H1 (cell line): ENCODE results near the gene MAPK13. TPM values are rescaled to one million over a fixed set of nuclear protein-coding genes. Genes with fewer than 3 reads are reported as not detected.

Source experiments
- CTCF ChIA-PET: fragments of 300-600 bp; sonication (Branson Sonifier 250); formaldehyde crosslinking; loops from one replicate; lab custom pipeline; 2021; ENCODE audit not compliant: partially characterized antibody; lab: Charles Lee
- POLR2A ChIA-PET: fragments of 300-600 bp; sonication (Branson Sonifier 250); formaldehyde crosslinking; loops from one replicate; lab custom pipeline; 2021; ENCODE audit warnings: inconsistent platforms; ENCODE audit not compliant: partially characterized antibody; lab: Charles Lee
- DNase-seq, 2 experiments: peaks; one replicate each; pipeline versions ENCODE4 v3.0.0 to v3.0.0-alpha.2; 2010 to 2022; ENCODE audit warnings: low spot score in 2 of 2, low read depth in 1 of 2, mixed read lengths in 1 of 2
- FAIRE-seq: peaks from 2 replicates; lab custom pipeline; 2011; peaks lifted over from hg19 to GRCh38; lab: Jason Lieb, UNC
- H2AFZ ChIP-seq: 2 replicates; pipeline ENCODE4 v1.8.1; 2012; ENCODE audit warnings: low read length, inconsistent platforms
- H2AK5ac ChIP-seq: 2 replicates; pipeline ENCODE4 v1.6.1; 2013; ENCODE audit warnings: low read depth, low read length
- H2BK120ac ChIP-seq: replicated peaks from 2 replicates; pipeline ENCODE3; 2013; ENCODE audit warnings: low read depth, low read length, inconsistent platforms
- H2BK12ac ChIP-seq: 2 replicates; pipeline ENCODE4 v1.6.1; 2013; ENCODE audit warnings: low read depth, low read length
- H2BK15ac ChIP-seq: 2 replicates; pipeline ENCODE4 v1.6.1; 2013; ENCODE audit warnings: low read length
- H2BK20ac ChIP-seq: 2 replicates; pipeline ENCODE4 v1.6.1; 2013; ENCODE audit warnings: low read length
- H2BK5ac ChIP-seq: 2 replicates; pipeline ENCODE4 v1.6.1; 2013; ENCODE audit warnings: low read depth, low read length
- H3K14ac ChIP-seq: 2 replicates; pipeline ENCODE4 v1.6.1; 2013; ENCODE audit warnings: inconsistent platforms; ENCODE audit not compliant: insufficient read length
- H3K18ac ChIP-seq: 2 replicates; pipeline ENCODE4 v1.6.1; 2013; ENCODE audit warnings: low read length; ENCODE audit errors: extremely low read depth
- H3K23ac ChIP-seq: 2 replicates; pipeline ENCODE4 v1.6.1; 2013; ENCODE audit warnings: inconsistent platforms; ENCODE audit not compliant: insufficient read length
- H3K23me2 ChIP-seq: 2 replicates; pipeline ENCODE4 v1.6.1; 2013; ENCODE audit warnings: low read depth, low read length
- H3K27ac ChIP-seq: 2 replicates; pipeline ENCODE4 v1.6.1; 2011; ENCODE audit warnings: low read depth, low read length, inconsistent platforms
- H3K27me3 ChIP-seq, 4 experiments: replicated peaks in 1 of 4; 1 replicate in 1 of 4; 2 replicates in 3 of 4; pipeline versions ENCODE4 v1.6.1 to v1.8.1; 2011 to 2013; ENCODE audit warnings: low read length in 3 of 4, mild to moderate bottlenecking in 3 of 4, inconsistent platforms in 2 of 4, mixed read lengths in 2 of 4, moderate library complexity in 1 of 4; ENCODE audit not compliant: control insufficient read depth in 3 of 4, insufficient read depth in 3 of 4; ENCODE audit errors: extremely low read depth in 1 of 4
- H3K36me3 ChIP-seq, 4 experiments: 2 replicates each; pipeline versions ENCODE4 v1.6.1 to v1.8.1; 2011 to 2013; ENCODE audit warnings: mild to moderate bottlenecking in 4 of 4, low read length in 3 of 4, moderate library complexity in 2 of 4, control low read depth in 1 of 4, inconsistent platforms in 1 of 4; ENCODE audit not compliant: insufficient read depth in 4 of 4, control insufficient read depth in 2 of 4
- H3K4ac ChIP-seq: replicated peaks from 2 replicates; pipeline ENCODE3; 2013; ENCODE audit warnings: low read length, low read depth, mixed read lengths, inconsistent platforms; ENCODE audit not compliant: insufficient read length
- H3K4me1 ChIP-seq, 4 experiments: replicated peaks in 1 of 4; 1 replicate in 1 of 4; 2 replicates in 3 of 4; pipeline versions ENCODE4 v1.6.1 to v1.8.1; 2011 to 2013; ENCODE audit warnings: low read length in 3 of 4, inconsistent platforms in 2 of 4, mixed read lengths in 1 of 4; ENCODE audit not compliant: insufficient read depth in 4 of 4, control insufficient read depth in 3 of 4
- H3K4me2 ChIP-seq, 2 experiments: 2 replicates each; pipeline versions ENCODE4 v1.6.1 to v1.8.1; 2011 to 2013; ENCODE audit warnings: low read depth in 2 of 2, low read length in 2 of 2, control low read depth in 1 of 2, inconsistent platforms in 1 of 2, mild to moderate bottlenecking in 1 of 2; ENCODE audit not compliant: insufficient read depth in 1 of 2
- H3K4me3 ChIP-seq, 4 experiments: fragments of 200-600, 300-600 bp in 1 of 4; sonication (generic), shearing (Covaris generic), sonication (Bioruptor Twin) in 1 of 4; 2 replicates each; pipeline versions ENCODE4 v1.5.1 to v1.8.1; 2011 to 2016; ENCODE audit warnings: low read length in 4 of 4, low read depth in 3 of 4, control low read depth in 2 of 4, inconsistent platforms in 2 of 4, mild to moderate bottlenecking in 2 of 4, mixed read lengths in 1 of 4, moderate library complexity in 1 of 4; ENCODE audit not compliant: insufficient read depth in 2 of 4; ENCODE audit errors: extremely low read depth in 1 of 4
- H3K56ac ChIP-seq: replicated peaks from 2 replicates; pipeline ENCODE3; 2013; ENCODE audit warnings: low read depth, mild to moderate bottlenecking, mixed read lengths, low read length, inconsistent platforms; ENCODE audit not compliant: insufficient read length
- H3K79me1 ChIP-seq: 2 replicates; pipeline ENCODE4 v1.6.1; 2013; ENCODE audit warnings: low read depth, low read length, control low read depth
- H3K79me2 ChIP-seq, 2 experiments: 2 replicates each; pipeline versions ENCODE4 v1.6.1 to v1.8.1; 2012 to 2013; ENCODE audit warnings: low read length in 2 of 2, mild to moderate bottlenecking in 2 of 2, inconsistent platforms in 1 of 2; ENCODE audit not compliant: insufficient read depth in 2 of 2, control insufficient read depth in 1 of 2
- H3K9ac ChIP-seq, 4 experiments: replicated peaks in 1 of 4; 1 replicate in 1 of 4; 2 replicates in 3 of 4; pipeline versions ENCODE4 v1.6.1 to v1.8.1; 2011 to 2013; ENCODE audit warnings: low read depth in 3 of 4, low read length in 3 of 4, control low read depth in 2 of 4, mild to moderate bottlenecking in 2 of 4, moderate library complexity in 2 of 4, inconsistent platforms in 1 of 4; ENCODE audit errors: extremely low read depth in 1 of 4
- H3K9me3 ChIP-seq, 2 experiments: 2 replicates each; pipeline versions ENCODE4 v1.6.1 to v1.8.1; 2012 to 2013; ENCODE audit warnings: mild to moderate bottlenecking in 2 of 2, moderate library complexity in 2 of 2, control low read depth in 1 of 2, inconsistent platforms in 1 of 2, low read depth in 1 of 2, low read length in 1 of 2, mixed read lengths in 1 of 2; ENCODE audit not compliant: insufficient read depth in 2 of 2
- H4K20me1 ChIP-seq, 2 experiments: replicated peaks in 1 of 2; 2 replicates each; pipeline versions ENCODE3 to v1.8.1; 2011 to 2013; ENCODE audit warnings: inconsistent platforms in 2 of 2, low read length in 2 of 2, mild to moderate bottlenecking in 1 of 2; ENCODE audit not compliant: insufficient read depth in 2 of 2, control insufficient read depth in 1 of 2
- H4K5ac ChIP-seq: 2 replicates; pipeline ENCODE4 v1.6.1; 2013; ENCODE audit warnings: low read length, low read depth, mixed read lengths, inconsistent platforms; ENCODE audit not compliant: insufficient read length
- H4K8ac ChIP-seq: 2 replicates; pipeline ENCODE4 v1.8.0; 2013; ENCODE audit warnings: mild to moderate bottlenecking, moderate library complexity, low read length, inconsistent platforms; ENCODE audit not compliant: insufficient read depth; ENCODE audit errors: extremely low read depth
- H4K91ac ChIP-seq: replicated peaks from 2 replicates; pipeline ENCODE3; 2013; ENCODE audit warnings: low read length, mixed read lengths, inconsistent platforms; ENCODE audit not compliant: insufficient read length
- ASH2L ChIP-seq: fragments of 200-600, 300-600 bp; sonication (generic); IDR thresholded peaks from one replicate; pipeline ENCODE4 v1.7.1; 2017; ENCODE audit warnings: low read length
- ATF2 ChIP-seq: IDR thresholded peaks from 2 replicates; pipeline ENCODE4 v1.6.1; 2012; ENCODE audit warnings: low read length, inconsistent platforms
- CTBP2 ChIP-seq: IDR thresholded peaks from 2 replicates; pipeline ENCODE4 v1.7.0; 2011; ENCODE audit warnings: borderline replicate concordance, mild to moderate bottlenecking, moderate library complexity, mixed read lengths, low read length; ENCODE audit not compliant: insufficient read depth, insufficient read length
- EZH2 ChIP-seq: fragments of 200-600 bp; sonication (generic); IDR thresholded peaks from 2 replicates; pipeline ENCODE4 v1.7.1; 2012; ENCODE audit warnings: low read depth, mild to moderate bottlenecking, moderate library complexity, low read length, inconsistent platforms; ENCODE audit not compliant: severe bottlenecking
- GTF2F1 ChIP-seq: IDR thresholded peaks from 2 replicates; pipeline ENCODE4 v1.6.1; 2012; ENCODE audit warnings: low read depth, low read length, improper control_type of control experiment, borderline replicate concordance
- WGBS, 2 experiments: shearing (Covaris generic) in 1 of 2; methylation state at CpG; one replicate each; pipeline versions ENCODE4 v1.1.6 to v1.1.7; 2013 to 2015; ENCODE audit warnings: low lambda C conversion rate in 2 of 2, mixed read lengths in 2 of 2, inconsistent platforms in 1 of 2, low coverage in 1 of 2, missing lambda C conversion rate in 1 of 2; ENCODE audit not compliant: insufficient replicate concordance in 2 of 2, insufficient coverage in 1 of 2, insufficient read length in 1 of 2; ENCODE audit errors: extremely low coverage in 1 of 2, missing lambda C conversion rate in 1 of 2; 5-methylcytosine and 5-hydroxymethylcytosine counted together
- polyA plus RNA-seq, 7 experiments: library from polyadenylated mRNA; depleted of rRNA in 3 of 7; stranded (reverse) in 5 of 7; unstranded in 2 of 7; fragments of >200 nt in 5 of 7; fragments of 200-250 nt in 2 of 7; gene quantifications; 1 replicate in 5 of 7; 2 replicates in 1 of 7; 4 replicates in 1 of 7; pipeline versions ENCODE4 v1.2.1 to v1.2.3, GENCODE V29; 2011 to 2013; ENCODE audit warnings: missing spikeins in 2 of 7, mixed read lengths in 2 of 7
- total RNA-seq: library from RNA; stranded (reverse); fragmentation: NEBNext Ultra II Directional; extraction: Animal tissue kit (Norgen Biotek cat#: 25700); gene quantifications from 2 replicates; pipeline ENCODE4 v1.2.1, GENCODE V29; 2021
- TF ChIP-seq, protein P1 (sequence below): IDR thresholded peaks from 2 replicates; pipeline ENCODE4 v1.6.1; 2012; ENCODE audit warnings: inconsistent platforms

Gene MAPK13
- total and polyA plus RNA-seq, 2 of the 8 experiments (the other 6 are each of a cell fraction or from before 2014, with no cell fraction given), result 10.1 to 14.1 TPM

DNA sequence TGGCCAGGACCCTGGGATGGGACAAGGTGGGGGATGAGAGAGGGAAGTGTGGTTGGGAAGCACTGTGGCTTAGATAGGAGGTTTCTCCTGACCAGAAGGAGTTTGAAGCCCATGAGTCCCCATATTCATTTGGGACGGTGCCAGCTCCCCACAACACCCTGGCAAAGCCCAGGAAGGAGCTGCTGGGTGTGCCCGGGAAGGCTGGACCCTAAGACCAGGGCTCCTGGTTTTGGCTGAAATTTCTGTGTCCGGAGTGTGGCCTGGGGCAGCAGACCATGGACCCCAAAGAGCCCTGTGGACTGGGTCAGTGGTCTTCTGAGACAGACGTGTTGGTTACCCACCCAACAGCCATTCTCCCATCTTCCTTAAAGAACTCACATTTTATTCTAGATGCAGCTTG, 15.2 kb downstream of the MAPK13 start:
- no peak overlapping the region for H2BK15ac ChIP-seq
- CTCF ChIA-PET, result interaction anchor here (0.9 to 1.6 kb wide), 4 partner anchors 11 to 50 kb away, joined by 3 to 4 read pairs (median 4); no protein-coding TSS in a partner anchor
- POLR2A ChIA-PET, result interaction anchor here (0.6 to 1.3 kb wide), 2 partner anchors 11 to 14 kb away, joined by 3 to 4 read pairs; no protein-coding TSS in a partner anchor

More for the DNA sequence above, 15.2 kb downstream of the MAPK13 start:
- Histone ChIP-seq H3K4ac (no peak overlapping the region), H4K5ac (no peak overlapping the region), H2AFZ (no peak overlapping the region), H4K8ac (no peak overlapping the region), H3K9me3 (peaks cover 0 to 4% of the 10 kb centered on the region in 2 experiments; a peak in 1 of 4 replicates), H4K20me1 (no peaks in the 10 kb centered on the region), H4K91ac (no peak overlapping the region), H3K4me3 (no peak overlapping the region), H3K23me2 (no peaks in the 10 kb centered on the region), H2AK5ac (no peak overlapping the region), H2BK12ac (no peak overlapping the region), H2BK120ac (no peak overlapping the region), H3K79me1 (no peaks in the 10 kb centered on the region), H2BK20ac (no peak overlapping the region), H3K27me3 (no peaks in the 10 kb centered on the region), H3K23ac (no peak overlapping the region), H3K79me2 (no peaks in the 10 kb centered on the region), H3K9ac (no peak overlapping the region), H3K36me3 (no peaks in the 10 kb centered on the region), H3K27ac (no peak overlapping the region), H3K18ac (no peak overlapping the region), H2BK5ac (no peak overlapping the region), H3K4me2 (no peak overlapping the region), H3K56ac (no peak overlapping the region), H3K4me1 (0 out of 7 replicates have a peak, but pooled peaks cover 0 to 2% (median 0%) of the 10 kb centered on the region in 4 experiments), H3K14ac (no peak overlapping the region)
- 78% methylated on average over 4 of the region's 4 CpGs; no CpG with 5 or more reads in 1 of the 2 experiments for WGBS, 2 experiments
- DNase-seq (no peak), FAIRE-seq (no peak)
- TF ChIP-seq GTF2F1, result no peak
- TF ChIP-seq ASH2L, result no peak
- TF ChIP-seq, protein P1, sequence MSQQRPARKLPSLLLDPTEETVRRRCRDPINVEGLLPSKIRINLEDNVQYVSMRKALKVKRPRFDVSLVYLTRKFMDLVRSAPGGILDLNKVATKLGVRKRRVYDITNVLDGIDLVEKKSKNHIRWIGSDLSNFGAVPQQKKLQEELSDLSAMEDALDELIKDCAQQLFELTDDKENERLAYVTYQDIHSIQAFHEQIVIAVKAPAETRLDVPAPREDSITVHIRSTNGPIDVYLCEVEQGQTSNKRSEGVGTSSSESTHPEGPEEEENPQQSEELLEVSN, result no peak
- no peak for TF ChIP-seq EZH2
- TF ChIP-seq ATF2, result no peak
- TF ChIP-seq CTBP2, result no peak
